Measurements from ENCODE around the gene SIL1.
"Not testable (repeated sequence)": the region's sequence is repeated elsewhere in the genome, so short reads cannot be mapped to it uniquely, and the experiment has no call there.

Gene SIL1

GRCh38 chr5:139019211-139019610, 179.0 kb downstream of the SIL1 start:
- no peak for DNase-seq

- no peak for DNase-seq
These were observed 180.5 kb downstream of the SIL1 start for GRCh38 chr5:139017624-139018023.

- no peak for DNase-seq
These were observed 182.0 kb downstream of the SIL1 start for GRCh38 chr5:139016186-139016585.

GRCh38 chr5:139014726-139015125, 183.4 kb downstream of the SIL1 start:
- DNase-seq = no peak

GRCh38 chr5:139012176-139012575, 186.0 kb downstream of the SIL1 start:
- DNase-seq = no peak

DNA sequence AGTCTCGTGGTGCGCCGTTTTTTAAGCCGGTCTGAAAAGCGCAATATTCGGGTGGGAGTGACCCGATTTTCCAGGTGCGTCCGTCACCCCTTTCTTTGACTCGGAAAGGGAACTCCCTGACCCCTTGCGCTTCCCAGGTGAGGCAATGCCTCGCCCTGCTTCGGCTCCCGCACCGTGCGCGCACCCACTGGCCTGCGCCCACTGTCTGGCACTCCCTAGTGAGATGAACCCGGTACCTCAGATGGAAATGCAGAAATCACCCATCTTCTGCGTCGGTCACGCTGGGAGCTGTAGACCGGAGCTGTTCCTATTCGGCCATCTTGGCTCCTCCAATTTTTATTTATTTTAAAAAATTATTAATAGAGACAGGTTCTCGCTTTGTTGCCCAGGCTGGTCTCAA, 187.0 kb downstream of the SIL1 start:
- not testable (repeated sequence) for DNase-seq

- DNase-seq = no peak
These were observed 193.5 kb downstream of the SIL1 start for GRCh38 chr5:139004374-139005307.

DNA sequence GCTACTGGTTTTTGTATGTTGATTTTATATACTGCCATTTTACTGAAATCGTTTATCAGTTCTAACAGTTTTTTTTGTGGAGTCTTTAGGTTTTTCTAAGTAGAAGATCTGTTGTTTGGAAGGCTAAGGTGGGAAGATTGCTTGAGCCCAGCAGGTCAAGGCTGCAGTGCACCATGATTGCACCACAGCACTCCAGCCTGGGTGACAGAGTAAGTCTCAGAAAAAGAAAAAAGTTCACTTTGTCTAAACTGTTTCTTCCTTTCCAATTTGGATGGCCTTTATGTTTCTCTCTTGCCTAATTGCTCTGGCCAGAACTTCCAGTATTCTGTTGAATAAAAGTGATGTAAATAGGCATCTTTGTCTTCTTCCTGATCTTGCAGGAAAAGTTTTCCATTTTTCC, 198.5 kb downstream of the SIL1 start:
- DNase-seq = no peak

DNA sequence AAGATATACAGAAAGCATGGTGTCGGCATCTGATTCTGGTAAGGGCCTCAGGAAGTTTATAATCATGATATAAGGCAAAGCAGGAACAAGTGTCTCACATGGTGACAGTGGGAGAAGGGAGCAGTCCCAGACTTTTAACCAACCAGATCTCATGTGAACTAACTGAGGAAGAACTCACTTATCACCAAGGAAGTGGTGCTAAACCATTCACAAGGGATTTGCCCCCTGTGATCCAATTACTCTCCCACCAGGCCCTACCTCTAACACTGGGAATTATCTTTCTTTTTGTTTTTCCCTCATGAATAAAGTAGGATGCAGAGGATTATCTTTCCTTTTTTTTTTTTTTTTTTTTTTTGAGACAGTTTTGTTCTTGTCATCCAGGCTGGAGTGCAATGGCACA, 199.6 kb downstream of the SIL1 start:
- DNase-seq = no peak

DNA sequence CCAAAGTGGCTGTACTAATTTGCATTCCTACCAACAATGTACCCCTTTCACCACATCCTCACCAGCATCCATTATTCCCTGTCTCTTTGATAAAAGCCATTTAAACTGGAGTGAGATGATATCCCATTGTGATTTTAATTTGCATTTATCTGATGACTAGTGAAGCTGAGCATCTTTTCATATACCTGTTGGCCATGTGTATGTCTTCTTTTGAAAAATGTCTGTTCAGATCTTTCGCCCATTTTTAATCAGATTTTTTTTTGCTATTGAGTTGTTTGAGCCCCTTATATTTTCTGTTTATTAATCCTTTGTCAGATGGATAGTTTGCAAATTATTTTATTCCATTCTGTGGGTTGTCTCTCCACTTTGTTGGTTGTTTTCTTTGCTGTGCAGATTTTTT, 202.0 kb downstream of the SIL1 start:
- no peak for DNase-seq

- DNase-seq = no peak
These were observed 207.1 kb downstream of the SIL1 start for GRCh38 chr5:138990986-138991590.

DNA sequence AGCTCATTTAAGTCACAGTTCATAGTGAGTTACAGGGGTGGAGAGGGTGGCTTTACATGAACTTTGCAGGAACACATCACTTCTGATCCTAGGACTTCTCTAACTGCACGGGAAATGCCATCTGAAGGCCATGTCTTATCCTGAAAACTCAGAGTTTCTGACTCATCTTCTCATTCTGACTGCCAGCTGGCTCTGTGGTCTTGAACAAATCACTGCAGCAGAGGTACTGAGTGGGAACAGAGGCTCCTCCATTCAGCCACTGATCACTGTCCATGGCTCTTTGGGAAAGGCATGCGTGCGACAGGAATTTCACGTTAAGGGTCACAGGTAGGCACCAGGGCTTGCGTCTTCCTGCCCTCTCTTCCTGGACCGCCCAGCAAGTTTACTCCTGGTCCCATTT, 208.4 kb downstream of the SIL1 start:
- DNase-seq = no peak

GRCh38 chr5:138986186-138986800, 211.9 kb downstream of the SIL1 start:
- no peak for DNase-seq

DNA sequence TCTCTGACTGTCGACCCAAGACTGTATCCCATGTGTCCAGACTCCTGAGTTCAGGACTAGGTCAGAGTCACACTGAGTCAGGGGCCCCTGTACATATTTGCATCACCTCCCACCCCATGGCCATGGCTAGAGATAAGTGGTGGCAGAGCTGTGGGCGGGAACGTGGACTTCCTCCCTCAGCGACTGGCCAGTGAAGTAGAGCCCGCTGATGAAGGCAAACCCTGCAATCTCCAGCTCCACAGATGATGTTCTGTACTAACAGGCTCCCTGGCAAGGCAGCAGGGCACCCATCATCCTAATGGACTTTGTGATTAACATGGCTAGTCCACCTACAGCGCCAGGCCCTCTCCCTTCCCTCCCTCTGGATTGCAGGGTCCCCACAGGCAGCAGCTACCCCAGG, 212.5 kb downstream of the SIL1 start:
- DNase-seq = no peak

DNA sequence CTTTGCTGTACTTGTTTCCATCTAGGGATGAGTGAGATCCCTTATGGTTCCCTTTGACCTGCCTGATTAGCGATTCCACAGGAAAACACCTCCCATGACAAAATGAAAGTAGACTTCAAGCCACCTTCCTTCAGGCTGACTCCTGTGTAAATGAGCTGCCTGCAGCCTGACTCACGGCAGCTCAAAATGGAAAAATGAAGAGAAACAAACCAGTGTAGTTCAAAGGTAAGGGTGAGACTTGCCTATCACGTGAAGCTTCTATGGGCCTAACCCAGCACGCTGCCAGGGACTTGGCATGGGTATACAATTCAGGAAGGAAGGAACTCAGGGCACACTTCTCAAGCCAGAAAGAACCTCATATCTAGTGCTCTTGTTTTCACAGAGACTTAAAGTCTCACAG, 212.9 kb downstream of the SIL1 start:
- no peak for DNase-seq

DNA sequence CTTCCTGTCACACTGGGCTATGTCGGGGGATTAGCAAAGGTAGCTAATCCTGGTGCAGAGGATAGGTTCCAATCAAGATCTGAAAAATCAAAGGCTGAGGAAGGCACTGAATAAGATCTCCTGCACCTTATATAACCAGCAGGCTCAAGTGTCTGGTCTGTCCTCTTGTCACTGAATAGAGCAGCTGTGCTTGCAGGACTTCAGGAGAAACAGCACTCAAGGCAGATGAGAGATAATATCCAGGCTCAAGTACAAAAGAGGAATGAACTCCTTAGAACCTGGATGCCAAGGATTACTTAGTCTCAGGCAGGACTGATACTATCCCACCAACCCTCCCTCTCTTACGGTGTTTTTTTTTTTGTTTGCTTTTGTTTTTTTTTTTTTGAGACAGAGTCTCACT, 214.2 kb downstream of the SIL1 start:
- DNase-seq = no peak

GRCh38 chr5:138981586-138981985, 216.6 kb downstream of the SIL1 start:
- DNase-seq = no peak

DNA sequence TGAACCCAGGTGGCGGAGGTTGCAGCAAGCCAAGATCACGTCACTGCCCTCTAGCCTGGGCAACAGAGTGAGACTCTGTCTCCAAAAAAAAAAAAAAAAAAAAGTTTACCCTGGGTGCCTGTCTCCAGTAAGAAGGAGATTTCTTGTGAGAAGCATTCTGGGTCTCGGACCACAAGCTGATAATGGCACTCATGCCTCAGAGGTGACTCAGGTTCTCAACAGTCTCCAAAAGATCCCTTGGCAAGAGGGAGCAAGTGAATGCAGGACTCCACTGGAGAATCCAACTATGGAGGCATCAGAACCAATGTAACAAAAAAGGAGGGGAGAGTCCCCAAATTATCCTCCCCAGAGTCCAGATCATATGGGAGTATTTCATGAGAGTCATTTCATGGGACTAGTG, 217.0 kb downstream of the SIL1 start:
- no peak for DNase-seq

- DNase-seq = no peak
These were observed 217.7 kb downstream of the SIL1 start for GRCh38 chr5:138980441-138980840.

- DNase-seq = no peak
These were observed 218.4 kb downstream of the SIL1 start for GRCh38 chr5:138979684-138980280.

- DNase-seq = no peak
These were observed 219.6 kb downstream of the SIL1 start for GRCh38 chr5:138978581-138978980.

DNA sequence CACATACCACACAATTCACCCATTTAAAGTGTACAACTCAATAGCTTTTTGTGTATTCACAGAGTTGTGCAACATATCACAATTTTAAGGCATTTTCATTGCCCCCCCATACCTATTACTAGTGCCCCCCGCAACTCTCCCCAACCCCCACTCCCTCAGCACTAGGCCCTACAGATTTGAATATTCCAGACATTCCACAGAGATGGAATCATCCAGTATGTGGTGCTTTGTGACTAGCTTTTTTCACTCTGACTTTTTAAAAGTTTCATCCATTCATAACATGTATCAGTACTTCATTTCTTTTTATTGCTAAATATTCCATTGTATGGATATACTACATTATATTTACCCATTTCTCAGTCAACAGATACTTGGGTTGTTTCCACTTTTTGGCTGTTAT, 220.1 kb downstream of the SIL1 start:
- DNase-seq = no peak

DNA sequence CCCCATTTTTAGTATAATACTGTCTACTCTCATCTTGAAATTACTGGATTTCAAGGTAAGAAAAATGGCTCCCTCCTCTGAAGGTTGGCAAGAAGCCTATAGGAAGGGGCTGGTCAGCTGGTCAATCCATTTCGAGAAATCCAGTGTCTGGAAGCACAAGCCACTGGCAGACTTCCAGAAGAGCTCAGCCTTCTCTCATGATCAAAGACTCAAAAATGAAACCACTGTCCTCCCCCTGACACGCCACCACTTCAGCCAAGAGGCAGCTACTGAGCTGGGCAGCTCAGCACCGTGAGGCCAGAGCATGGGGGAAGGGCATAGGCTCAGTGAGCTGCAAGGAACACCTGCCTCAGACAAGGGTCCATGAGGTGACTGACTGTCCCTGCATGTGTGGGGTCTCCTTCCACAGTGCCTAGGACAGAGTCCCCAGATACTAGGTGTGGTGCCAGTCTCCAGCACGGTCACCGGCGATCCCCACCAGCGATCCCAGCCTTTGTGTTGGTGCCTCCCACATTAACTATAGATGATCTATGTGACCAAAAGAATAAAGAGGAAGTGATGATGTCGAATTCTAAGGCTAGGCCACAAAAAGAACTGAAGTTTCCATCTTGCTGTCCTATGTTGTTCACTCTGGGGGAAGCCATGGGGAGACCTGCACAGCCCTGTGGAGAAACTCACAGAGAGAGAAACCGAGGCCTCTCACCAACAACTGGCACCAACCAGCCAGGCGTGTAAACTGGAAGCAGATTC, 222.9 kb downstream of the SIL1 start:
- no peak for DNase-seq
